HG02642 (cell line): Measurements from ENCODE around the gene FAU.
"Not testable (repeated sequence)": the region's sequence is repeated elsewhere in the genome, so short reads cannot be mapped to it uniquely, and the experiment has no call there.

Experiments used
- ATAC-seq: cut with Tn5 transposase; IDR thresholded peaks from one replicate; pipeline ENCODE4 v1.9.1; 2021; ENCODE audit warnings: mild to moderate bottlenecking; ENCODE audit not compliant: unreplicated experiment, poor library complexity

Gene FAU

DNA sequence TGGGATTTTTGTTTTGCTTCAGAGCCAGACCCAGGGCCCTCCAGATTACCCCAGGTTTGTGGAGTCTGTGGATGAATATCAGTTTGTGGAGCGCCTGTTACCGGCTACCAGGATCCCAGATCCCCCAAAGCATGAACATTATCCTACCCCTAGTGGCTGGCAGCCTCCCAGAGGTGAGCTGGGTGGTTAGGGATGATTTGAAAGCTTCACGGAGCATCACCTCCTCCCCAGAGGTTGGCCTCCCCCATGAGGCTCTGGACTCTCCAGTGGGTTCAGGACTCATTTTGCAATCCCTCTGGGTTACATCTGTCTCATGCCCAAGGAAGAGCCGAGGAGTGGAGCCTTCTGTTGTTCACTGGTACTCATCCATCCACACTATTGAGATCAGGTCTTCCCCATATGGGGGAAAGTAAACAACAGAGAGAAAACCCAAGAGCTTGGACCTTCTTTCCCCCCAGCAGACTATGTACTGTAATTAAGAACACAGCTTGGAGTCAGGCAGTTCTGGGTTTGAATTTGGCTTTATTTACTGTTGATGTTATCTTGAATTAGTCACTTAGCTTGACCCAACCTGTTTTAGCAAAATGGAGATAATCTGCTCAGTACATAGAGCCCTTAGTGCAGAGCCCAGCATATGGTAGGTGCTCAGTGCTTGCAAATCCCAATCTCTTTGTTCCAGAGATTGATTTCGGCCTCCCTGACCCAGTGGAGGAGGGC is 2.7 kb upstream of the FAU start:
- ATAC-seq, result no peak

GRCh38 chr11:65121447-65121864 is 478 bp downstream of the FAU start:
- ATAC-seq, result no peak

DNA sequence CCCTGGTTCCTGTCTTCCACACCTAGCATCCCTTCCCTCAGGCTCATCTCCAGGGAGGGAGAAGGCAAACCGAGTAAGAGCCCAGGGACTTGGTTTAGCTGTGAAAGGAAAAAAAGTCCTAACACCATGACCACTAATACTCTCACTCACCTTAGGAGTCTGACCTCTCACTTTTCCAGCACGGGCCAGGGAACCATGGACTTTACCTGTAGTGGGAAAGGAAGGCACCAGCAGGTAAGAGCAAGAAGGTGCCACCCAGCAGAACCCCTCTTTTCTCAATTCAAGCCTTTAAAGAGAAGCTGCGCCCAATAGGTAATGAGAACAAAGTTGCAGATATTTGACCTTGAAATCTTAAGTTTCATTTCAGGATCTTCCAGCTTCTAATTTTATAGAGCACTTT is 1.1 kb downstream of the FAU start:
- ATAC-seq, result no peak

GRCh38 chr11:65119670-65119995 is 2.3 kb downstream of the FAU start:
- ATAC-seq, result no peak

- not testable (repeated sequence) for ATAC-seq
These were observed 2.9 kb downstream of the FAU start for GRCh38 chr11:65118891-65119669.

DNA sequence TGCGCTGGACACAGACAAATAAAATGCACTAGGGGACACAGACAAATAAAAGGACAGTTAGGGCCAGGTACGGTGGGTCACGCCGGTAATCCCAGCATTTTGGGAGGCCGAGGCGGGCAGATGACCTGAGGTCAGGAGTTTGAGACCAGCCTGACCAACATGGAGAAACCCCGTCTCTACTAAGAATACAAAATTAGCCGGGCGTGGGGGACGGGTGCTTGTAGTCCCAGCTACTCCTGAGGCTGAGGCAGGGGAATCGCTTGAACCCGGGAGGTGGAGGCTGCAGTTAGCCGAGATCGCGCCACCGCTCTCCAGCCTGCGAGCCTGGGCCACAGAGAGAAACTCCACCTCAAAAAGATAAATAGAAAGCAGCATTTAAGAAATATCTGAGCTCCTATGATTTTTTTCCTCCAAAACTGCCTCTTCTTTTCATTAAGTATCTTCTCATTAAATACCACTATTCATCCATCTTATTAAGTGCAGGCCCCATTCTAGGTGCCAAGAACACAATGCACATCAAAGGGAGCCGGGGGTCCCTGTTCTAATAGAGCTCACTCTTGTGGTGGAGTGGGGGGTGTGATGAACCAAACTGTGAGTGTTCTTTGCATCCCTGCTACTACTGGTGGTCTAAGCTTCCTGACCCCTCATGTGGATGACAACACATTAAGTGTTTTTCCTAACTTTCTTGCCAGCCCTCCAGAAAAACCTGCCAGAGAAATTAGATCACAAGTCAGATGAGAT is 3.7 kb downstream of the FAU start:
- ATAC-seq, result no peak

DNA sequence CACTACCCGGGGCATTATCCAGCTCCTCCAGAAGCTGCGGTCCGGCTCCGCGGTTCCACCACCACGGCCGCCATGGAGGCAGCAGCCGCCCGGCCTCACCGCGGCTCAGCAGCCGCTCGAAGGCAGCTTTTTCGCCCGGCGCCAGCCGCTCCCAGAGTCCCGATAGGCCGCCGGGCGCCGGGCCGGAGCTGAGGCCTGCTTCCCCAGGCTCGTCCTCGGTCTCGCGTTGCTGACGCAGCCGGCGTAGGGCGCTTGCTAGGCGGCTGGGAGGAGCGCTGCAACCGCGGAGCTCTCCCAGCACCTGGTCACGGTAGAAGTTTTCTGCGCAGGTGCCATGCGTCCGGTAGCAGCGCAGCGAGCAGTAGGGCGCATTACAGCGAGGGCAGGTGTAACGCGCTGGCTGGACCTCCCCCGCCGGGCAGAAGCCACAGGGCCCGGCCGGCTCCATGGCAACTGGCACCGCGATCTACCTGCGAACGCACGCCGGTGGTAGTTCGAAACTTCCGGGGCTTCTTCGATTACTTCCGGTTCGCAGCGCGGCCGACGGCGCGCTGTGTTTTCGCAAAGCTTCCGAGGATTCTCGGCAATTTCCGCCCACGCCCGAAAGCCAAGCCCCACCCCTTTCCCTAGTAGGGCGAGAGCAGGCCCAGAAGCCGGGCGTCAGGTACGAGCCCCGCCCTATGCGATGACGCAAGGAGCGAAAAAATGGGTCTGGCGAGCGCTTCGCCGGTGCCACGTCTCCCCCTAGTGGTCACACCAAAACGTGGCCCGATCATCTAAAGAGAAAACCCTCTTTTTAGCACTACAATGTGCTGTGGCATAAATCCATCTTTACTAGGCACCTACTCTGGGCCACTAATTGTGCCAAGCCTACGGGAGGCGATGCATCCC is 4.5 kb downstream of the FAU start, which contains the start of gene ZNHIT2:
Gene ZNHIT2 (minus strand): TSS at position 496 of the 891 bp plus-strand sequence. CDS start 48 bp downstream, at position 448.
- peak; percentile 60 for ATAC-seq

DNA sequence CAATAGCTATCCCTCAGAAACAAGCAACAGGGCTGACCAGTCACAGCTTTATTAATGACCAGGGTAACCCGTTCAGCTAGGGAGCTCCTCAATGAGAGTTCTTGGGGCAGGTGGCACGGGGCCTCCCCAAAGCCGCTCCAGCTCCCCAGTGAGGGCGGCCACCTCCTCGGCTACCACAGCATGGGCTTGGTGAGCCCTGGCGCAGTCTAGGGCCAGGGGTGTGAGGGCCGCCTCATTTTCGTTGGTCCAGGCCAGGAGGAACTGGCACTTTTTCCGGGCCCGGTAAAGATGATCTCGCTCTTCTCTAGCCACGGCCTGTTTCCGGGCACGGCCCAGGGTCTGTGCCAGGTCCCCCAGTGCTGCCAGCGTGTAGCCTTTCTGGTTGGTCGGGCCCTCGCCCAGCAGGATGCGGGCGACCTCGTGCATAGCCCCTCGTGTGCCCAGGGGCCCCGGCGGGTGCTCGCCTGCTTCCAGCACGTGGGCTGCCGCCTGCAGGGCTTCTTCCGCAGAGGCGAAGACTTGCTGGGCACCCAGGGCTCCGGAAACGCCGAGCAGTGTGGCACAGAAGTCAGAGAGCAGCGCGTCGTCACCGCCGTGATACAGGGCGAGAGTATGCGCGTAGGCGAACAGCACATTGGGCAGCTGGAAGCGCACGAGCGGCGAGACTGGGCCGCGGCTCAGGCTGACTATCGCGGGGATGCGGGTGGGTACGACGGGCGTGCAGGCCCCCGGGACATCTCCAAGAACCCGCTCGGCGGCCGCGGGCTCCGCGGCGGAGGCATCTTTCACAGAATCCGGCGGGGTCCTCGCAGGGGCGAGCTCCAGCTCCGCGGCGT is 5.3 kb downstream of the FAU start:
- ATAC-seq, result peak; percentile 2

- ATAC-seq, result no peak
These were observed 6.4 kb downstream of the FAU start for GRCh38 chr11:65115361-65116082.

GRCh38 chr11:65114538-65115171 is 7.3 kb downstream of the FAU start:
- no peak for ATAC-seq

DNA sequence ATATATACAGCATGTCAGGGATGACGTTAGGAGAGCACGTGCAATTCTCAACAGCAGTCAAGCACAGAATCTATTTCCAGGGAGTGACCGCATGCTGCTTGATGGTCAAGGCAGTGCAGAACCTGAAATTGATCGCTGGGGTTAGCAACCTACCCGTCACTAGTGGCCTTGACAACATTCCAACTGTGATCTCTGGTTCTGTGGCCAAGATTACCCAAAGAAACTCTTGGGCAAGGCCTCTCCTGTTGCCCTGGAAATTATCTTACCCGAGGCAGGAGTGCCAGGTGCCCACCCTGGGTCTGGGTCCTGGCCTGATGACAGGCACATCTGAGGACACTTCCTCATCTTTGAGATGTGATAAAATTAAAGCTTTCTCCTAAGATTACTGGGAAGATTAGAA is 8.1 kb downstream of the FAU start:
- ATAC-seq, result no peak

DNA sequence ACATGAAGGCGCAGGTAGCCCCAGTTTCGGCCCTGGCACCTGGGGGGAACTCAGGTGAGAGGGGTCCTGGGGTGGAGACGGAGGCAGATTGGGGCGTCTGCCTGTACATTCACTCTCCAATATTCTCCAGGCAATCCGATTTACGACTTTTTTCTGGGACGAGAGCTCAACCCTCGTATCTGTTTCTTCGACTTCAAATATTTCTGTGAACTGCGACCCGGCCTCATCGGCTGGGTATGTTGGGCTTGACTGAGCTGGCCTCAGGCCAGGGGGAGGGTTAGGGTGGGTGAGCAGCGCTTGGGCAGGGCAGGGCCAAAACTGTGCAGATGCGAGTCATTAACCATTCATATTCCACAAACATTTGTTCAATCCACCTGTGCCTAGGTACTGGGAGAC is 8.6 kb downstream of the FAU start:
- ATAC-seq, result no peak

GRCh38 chr11:65112546-65113360 is 9.2 kb downstream of the FAU start:
- peak; percentile 29 for ATAC-seq

GRCh38 chr11:65111744-65112545 is 10.0 kb downstream of the FAU start, which contains the start of gene TM7SF2:
TSS of gene TM7SF2 (plus strand) at chr11:65111872. CDS start at chr11:65112016, 144 bp downstream.
- ATAC-seq, result peak; percentile 64

DNA sequence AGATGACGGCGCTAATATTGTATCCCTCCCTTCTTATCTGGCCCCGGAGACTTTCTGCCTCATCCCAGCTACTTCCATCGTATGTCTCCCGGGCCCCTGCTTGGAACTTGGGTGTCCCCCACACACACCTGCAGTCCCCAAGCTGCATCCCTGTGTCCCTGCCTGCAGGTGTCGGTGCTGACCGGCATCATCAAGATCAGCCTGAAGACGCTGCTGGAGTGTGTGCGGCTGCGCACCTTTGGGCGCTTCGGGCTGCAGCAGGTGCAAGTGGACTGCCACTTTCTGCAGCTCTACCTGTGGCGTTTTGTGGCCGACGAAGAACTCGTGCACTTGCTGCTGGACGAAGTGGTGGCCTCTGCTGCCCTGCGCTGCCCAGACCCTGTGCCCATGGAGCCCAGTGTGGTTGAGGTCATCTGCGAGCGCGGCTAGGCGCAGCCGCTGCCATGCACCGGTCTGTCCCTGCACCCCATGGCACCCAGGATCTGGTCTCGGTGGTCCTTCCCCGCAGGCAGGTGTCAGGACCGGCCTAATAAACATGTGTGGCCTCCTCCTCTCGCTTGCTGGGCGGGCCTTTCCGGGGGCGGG is 10.7 kb downstream of the FAU start:
- no peak for ATAC-seq

GRCh38 chr11:65110354-65110861 is 11.5 kb downstream of the FAU start:
- ATAC-seq, result no peak
